GM19035 (cell line): ENCODE results near the gene ABCC8.

Experiments
- ATAC-seq: cut with Tn5 transposase; IDR thresholded peaks from one replicate; pipeline ENCODE4 v1.9.1; 2021; ENCODE audit not compliant: unreplicated experiment

ABCC8 gene

DNA sequence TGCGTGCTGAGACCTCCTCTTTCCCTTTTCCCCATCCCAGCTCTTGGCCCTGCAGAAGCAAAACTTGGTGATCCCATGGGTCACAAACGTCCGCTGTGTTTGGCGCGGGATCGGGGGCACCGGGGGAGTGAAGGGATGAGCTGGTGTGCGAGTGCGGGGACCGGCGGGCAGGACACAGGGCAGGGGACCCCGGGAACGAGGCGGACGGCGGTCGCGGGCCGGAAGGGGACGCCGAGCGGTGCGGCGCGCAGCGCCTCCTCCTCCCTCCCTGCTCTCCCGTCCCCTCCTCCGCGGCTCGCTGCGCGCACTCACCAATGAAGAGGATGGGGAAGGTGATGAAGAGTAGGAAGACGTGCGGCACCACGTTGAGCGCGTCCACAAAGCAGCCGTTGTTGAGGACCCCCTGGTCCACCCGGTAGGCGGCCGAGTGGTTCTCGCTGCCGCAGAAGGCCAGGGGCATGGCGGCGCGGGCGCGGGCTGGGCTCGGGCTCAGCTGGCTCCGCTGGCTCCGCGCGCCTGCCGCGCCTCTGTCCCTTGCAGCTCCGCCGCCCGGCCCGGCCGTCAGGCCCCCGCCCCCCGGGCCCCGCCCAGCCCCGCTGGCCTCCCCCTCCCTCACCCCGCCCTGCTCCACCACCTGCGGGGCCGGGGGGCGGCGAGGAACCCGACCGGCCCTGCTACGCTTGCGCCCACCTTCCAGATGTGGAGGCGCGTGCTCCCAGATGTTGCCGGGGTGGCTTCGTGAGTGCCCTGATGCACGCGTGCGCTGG, at the start of gene ABCC8:
Gene ABCC8, minus strand, starts transcription at position 529 of the 767 bp plus-strand sequence. Its CDS starts 69 bp downstream, at position 460.
- no peak for ATAC-seq

DNA sequence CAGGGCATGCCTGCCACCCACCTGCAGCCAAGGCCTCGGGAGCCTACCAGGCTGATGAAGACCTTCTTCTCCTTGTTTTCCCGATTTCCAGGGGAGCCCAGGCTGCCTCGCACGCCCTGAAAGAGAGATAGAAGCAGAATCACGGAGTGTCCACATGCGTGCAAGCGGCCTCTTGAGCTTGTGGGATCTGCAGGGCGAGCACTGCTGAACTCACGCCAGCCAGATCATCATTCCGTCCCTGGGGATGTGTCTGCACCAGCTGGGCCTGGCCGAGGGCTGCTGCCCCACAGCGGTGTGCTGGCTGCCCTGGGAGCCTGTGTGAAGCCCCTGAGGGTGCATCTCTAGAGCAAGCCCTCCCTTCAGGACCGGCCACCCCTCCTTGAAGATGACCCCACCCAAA, 49.7 kb upstream of the ABCC8 start:
- ATAC-seq = no peak

DNA sequence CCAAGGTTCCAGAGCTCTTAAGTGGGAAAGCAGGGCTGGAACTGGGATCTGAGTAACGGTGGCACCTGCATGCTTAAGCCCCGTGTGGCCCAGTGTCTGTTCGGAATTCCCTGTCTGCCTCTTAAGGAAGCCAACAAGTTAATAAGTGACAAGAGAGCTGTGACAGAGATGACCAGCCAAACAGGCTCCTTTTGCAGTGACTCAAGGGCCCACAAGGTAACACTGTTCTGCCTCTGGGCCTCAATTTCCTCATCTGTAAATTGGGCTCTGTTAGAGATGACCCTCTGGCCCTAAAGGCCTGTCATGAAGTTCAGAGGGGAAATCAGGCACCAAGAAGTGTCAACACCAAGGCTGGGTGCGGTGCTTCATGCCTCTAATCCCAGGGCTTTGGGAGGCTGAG, 48.9 kb upstream of the ABCC8 start:
- no peak for ATAC-seq

DNA sequence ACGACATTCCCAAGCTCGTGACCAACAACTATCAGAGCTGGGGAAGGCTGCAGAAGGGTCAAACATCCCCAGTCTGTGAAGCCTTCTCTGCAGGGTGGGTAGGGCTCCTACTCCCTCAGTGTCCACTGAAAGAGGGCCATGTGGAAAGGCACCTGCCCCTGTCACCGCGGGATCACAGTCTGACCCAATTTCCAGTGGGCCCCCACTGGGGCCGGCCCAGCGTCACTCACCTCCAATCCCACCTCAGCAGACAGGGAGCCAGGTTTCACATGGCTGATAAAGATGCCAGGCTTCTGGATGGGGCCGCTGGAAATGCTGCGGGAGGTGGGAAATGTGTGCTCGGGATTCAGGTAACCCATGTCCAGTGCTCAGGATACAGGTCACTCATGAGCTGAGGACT, 47.6 kb upstream of the ABCC8 start:
- no peak for ATAC-seq

DNA sequence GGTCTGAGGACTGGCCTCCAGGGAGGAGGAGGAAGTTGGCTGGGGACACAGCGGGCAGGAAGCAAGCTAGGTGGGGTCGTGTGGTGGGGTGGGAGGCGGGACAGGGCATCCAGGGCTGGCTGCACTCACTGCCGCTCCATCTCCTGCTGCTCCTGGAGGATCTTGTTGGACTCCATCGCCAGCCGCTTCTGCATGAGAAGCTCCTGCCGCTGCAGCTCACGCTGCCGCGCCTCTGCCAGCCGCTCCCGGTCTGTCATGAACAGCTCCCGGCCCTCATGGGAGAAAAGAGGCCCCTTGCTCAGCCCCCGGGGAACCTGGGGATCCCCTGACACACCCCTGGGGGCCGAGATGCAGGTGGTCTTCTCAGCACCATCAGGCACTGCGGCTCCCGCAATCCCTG, 46.0 kb upstream of the ABCC8 start:
- no peak for ATAC-seq

DNA sequence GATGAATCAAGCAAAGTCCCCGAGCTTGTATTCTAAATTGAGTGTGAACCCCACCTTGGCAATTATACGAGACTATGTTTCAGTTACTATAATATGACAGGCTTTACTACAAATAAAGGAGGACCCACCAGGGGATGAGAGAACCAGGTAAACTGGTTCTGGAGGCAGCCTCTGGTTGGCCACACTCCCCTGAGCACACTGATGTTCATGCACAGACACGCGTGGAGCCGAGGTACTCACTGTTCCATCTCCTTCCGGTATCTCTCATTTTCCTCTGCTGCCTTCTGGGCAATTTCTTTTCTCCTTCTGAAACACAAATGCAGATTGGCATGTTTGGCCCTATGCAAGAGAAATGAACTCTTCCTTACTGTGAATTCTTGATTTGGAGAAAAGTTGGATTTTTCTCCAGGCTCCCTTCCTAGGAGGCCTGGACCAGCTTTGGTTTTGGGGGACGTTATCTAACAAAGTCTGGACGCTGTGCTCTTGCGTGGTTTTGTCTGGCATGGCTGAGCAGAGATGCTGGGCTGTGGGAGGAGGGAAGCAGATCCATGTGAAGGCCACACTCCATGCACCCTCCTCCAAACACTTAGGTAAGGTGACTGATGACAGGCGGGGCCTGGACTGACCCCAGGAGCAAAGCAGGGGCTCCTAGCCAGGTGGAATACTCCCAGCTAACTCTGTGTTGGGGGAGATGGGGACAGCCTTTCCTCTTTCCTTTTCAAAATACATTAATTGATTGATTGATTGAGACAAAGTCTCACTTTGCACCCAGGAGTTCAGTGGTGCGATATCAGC, 44.7 kb upstream of the ABCC8 start:
- no peak for ATAC-seq

DNA sequence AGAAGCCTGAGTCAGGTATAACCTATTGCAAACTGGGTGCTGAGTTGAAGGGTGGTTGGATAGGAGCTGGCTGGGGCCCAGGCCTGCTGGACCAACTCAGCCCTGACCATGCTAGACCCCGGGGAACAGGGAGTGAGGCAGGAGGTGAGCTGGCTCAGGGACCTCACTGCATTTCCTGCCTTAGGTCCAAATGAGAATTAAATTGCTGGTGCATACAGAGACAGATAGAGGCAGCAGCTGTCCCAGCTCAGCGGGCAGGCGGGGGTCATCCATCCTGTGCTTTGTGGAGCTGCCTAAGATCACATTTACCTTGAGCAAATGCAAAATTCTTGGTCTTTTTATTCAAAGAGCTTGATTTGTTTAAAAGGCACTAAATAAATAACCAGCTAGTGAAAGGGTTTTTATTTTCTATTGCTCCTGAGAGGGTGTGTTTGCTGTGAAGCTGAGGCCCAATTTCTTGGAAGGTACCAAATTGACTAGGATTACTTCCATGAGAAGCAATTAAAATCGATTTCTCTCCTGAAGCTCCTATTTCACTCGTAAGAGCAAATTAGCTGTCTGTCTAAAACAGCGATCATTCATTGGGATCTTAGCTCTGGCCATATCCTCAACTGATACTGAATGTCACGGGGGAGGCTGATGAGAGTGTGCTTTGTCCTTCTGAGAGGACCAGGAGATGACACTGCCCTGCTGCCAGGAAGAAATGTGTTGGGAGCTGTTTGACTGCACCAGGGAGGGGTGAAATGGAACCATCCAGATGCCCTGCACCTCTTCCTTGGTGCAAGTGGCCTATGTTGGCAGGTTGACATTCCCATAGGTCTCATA, 42.6 kb upstream of the ABCC8 start:
- ATAC-seq = no peak

DNA sequence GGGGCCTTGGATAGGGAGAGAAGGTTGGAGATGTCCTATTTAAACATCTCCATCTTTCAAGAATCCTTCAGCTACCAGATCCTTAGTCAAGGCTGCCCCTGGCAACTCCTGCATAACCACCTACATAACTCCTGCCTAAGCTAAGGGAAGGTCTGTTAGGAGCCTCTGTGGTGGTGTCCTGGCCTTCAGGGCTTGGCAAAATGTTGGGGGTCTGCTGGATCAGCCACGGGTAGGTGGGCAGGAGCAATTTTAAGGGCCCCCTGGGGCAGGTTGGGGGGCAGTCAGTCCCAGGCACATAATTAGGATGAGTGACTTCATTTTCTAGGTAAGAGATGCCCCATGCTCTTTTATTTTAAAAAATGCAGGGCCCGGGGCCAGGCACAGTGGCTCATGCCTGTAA, 41.7 kb upstream of the ABCC8 start:
- no peak for ATAC-seq

DNA sequence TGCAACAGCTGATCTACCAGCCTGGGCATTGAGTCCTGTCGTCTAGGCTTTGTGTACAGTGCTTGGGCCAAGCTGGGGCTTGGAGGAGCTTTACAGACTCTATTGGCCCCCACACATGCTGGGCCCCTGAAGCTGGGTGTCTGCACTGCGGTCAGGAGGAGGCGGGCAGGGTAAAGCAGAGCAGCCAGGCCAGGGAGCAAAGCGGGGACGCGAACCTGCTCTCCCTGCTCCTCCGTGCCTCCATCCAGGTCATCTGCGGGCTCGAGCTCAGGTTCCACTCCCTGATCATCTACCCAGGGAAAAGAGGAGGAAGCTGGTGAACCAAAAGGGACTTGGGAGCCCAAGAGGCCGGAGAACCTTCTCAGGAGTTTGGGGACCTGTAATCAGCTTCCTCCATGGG, 40.5 kb upstream of the ABCC8 start:
- no peak for ATAC-seq

DNA sequence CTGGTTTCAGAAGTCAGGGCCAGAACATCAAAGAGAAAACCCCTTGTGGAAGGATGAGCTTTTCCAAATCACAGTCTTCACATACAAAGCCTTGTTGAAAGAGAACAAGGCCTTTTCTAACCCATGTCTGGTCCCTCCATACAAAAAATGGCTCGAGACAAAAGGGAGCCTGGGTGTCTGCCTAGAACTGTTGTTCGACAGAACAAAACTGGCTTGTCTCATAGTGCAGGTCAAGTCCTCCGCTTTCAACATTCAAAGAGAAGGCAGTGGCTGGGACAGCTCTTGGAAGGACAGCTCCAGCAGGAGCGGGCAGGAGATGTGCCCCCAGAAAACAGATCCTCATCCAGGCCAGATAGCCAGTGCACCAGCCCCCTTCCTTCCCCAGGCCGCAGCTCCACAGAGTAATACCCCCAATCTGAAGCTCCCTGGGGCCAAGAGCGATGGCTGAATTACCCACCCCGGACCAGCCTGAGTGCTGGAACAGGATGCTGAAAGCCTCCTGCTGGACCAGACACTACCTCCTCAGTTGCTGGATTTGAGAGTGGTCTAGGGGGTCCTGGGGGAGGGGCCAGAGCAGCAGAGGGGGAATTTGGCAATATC, 40.0 kb upstream of the ABCC8 start:
- ATAC-seq = no peak

DNA sequence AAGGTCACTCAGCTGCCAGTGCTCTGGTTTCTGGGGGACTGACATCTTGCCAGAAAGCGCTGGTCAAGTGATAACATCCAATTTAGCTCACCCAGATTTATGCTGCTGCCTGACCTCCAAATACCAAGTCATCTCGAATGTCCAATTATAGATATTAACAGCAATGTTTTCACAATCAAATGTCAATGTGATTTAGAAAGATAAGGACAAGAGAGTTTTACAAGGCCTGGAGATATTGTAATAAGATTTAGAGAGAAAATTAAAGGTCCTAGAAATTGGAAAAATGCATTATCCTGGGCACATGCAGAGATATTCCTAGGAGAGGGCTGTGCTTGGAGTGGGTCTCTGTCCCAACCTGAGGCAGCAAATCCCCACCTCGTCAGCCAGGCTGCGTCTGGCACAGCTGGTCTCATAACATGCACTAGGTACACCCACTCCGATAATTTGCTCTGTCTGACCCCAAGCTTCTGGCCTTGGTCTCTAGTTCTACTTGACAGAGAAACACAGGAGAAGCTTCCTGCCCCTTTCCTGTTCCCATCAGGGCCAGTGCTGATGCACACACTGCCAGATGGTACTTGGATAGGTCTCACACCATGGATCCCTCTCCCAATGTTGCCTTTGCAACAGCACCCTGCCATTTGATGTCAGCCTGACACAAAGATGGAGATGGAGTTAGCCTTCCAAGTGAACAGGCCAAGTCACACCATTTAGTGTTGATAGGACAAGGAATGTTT, 39.0 kb upstream of the ABCC8 start:
- no peak for ATAC-seq

DNA sequence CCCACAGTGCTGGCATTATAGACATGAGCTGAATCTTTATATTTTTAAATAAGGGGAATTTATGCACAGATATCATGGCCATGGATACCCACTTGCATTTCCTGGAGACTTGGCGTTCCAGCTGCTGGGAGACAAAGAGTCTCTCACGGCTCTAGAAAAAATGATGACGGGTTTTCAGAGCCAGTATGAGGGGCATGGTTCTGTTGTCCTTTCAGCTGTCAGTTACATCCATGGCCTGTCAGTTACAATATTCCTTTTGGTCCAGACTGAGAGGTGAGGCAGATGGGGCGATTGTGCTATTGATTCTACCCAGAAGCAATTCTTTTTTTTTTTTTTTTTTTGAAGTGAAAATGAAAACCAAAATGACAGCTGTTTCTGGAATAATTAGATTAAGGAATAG, 37.8 kb upstream of the ABCC8 start:
- ATAC-seq = no peak

DNA sequence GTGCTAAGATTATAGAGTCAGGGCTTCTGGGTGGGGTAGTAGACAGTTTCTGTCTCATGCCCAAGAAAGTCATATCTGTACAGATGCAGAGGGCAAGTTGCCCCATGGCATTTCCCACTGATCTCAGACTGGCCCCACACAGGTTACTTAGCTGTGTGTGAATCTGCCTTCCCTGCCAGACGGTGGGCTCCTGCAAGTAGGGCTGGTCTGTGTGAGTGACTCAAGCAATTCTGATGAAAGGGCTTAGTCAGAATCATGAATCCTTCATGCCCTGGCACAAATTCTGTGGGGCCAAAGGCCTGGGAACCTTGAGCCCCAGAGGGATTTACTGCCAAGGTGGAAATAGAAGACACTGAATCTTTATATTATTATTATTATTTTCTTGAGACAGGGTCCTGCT, 37.2 kb upstream of the ABCC8 start:
- ATAC-seq = no peak

DNA sequence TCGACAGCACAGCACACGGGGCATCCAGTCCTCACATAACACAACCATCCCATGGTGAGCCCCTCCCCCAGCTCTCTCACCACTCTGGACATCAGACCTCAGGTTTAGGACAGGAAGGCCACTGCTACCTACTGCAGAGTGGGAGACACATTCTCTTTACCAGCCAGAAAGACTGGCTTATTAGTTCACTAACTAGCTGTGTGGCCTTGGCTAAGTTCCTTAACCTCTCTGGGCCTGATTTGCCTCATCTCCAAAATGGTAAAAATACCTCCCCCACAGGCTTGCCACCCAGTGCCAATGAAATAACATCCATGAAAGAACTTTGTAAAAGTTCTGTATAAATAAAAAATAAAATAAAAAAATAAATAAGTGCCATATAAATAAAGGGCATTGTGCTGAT, 35.5 kb upstream of the ABCC8 start:
- no peak for ATAC-seq

DNA sequence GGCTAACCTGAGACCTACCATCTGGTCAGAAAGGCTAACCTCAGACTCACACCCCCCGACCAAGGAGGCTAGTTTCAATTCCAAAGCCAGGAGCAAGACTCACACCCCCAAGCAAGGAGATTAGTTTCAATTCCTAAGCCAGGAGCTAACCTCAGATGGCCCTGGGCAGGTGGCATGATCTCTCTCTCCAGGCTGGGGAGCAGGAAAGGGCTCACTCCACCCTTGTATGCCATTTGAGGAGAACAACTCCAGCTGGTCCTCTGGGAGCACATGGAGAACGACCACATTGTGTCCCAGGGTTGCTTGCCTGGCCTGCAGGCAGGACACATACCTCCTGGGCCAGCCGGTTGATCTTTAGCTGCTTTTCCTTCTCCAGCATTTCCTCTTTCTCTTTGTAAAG, 34.9 kb upstream of the ABCC8 start:
- ATAC-seq = no peak

DNA sequence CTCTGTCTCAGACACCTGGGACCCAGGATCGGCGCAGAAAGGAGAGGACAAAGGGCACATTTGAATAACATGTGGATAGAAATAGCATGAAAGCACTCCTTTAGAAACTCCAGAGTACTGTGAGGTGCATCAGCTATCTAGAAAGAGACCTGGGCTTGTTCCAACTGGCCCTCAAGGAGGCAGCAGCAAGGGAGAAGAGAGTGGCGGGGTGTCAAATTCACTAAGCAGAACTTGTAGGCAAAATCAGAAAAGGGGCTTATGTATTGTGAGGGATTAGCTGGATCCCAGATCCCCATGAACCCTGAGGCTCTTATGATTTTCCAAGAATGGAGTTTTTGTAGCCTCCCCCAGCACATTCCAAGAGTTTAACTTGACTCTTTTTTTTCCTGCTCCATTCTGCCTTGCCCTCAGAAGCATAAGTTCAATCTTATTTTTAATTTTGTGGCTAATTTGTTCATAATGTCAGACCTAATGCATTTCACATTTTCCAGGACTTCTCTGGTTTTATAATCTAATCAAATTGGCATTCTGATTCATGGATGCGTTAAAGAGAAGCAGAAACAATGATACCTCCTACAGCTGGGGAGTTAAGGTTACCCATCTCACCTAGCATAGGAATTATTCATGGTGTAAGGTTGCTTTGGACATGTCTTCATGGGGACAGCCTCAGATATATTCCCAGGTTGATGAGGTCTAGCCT, 34.0 kb upstream of the ABCC8 start:
- ATAC-seq = no peak

DNA sequence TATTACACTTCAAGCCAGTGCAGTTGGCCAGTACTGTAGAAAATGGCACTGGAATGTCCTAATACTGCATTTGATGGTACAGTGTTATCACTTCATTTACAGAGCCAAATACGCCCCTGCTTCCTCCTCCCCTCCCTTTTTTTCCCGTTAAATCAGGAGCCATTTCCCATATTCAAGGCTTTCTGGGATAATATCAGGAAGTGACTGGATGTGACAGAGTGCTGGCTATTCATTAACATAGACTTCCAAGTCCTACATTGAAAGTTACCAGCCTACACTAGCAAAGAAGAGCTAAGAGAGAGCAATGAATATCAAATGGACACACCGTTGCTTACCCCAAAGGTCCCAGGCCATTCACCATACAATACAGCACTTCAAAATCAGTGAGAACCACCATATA, 32.1 kb upstream of the ABCC8 start:
- ATAC-seq = no peak

DNA sequence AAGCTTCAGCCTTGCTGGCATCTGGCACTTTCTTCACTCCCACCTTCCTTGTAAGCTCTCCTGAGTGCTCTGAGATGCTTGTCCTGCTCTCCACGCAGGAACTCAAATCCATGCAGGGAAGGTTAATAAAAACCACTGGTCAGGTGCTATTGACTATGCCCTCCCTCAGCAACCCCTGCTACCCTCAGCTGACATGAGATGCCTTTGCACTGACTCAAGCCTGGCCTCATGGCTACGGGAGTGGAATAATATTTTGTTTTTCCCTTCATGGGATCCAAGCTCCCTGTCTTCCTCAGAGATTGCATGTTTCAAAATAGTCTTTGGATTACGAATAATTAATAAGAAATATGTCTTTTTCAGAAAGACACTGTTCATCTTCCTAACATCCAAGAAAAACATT, 31.7 kb upstream of the ABCC8 start:
- ATAC-seq = no peak

DNA sequence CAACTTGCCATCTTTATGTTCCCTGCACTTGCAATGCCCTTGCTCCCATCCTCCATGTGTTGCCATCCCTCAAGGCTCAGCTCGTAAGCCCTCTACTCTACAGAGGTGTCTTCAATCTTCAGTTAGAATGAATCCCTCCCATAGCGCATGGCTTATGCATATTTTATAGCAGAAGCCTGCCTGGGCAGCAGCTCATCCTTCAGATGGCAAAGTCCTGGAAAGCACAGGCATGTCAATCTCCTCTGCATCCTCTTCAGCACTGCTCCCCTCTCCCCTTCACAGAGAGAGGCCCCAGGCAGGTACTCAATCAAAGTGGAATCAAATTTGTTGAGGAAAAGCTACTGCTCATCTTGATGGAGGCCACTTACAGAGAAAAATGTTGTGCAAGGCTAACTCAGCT, 31.1 kb upstream of the ABCC8 start:
- ATAC-seq = no peak

DNA sequence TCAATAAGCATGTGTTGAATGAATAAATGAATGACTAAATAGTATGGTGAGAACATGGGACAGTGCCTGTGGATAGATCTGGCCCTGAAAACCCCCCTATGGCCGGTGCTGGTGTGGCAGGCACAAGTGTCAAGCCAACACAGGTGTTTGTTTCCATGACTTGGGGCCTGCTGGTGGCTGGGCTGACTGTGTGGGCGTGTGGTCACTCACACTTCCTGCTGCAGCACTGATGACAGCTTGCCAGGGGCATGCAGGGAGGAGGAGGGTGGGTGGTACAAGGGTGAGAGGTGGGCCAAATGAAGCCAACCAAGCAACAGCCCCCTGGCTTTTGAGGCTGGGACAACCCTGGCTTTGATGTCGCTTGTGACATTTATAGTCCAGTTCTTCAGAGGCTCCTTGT, 30.3 kb upstream of the ABCC8 start:
- no peak for ATAC-seq
